ENCODE data around the gene CLN6. TPM values are rescaled to one million over a fixed set of nuclear protein-coding genes. Genes with fewer than 3 reads are reported as not detected.
"Not testable (repeated sequence)": the region's sequence is repeated elsewhere in the genome, so short reads cannot be mapped to it uniquely, and the experiment has no call there.

CLN6 gene
- total RNA-seq, 1 experiment from 2014 or later, result 85.7 TPM

GRCh38 chr15:68203956-68204355 lies 25.6 kb downstream of the CLN6 start:
- Mint-ChIP-seq H3K27ac (ENCODE audit: unreplicated experiment) (no peak overlapping the region), H3K36me3 (ENCODE audit: insufficient read depth, unreplicated experiment) (peaks cover 25% of the 10 kb centered on the region), H3K4me1 (ENCODE audit: low read depth, unreplicated experiment) (peaks cover 14% of the 10 kb centered on the region), H3K27me3 (ENCODE audit: unreplicated experiment) (no peaks in the 10 kb centered on the region), H3K9me3 (ENCODE audit: low read depth, unreplicated experiment) (no peaks in the 10 kb centered on the region), H3K4me3 (ENCODE audit: low read depth, unreplicated experiment) (no peak overlapping the region)
- DNase-seq, result no peak
- CTCF ChIA-PET, result no interaction called here
- intact Hi-C loops (cut with micrococcal nuclease; ENCODE audit: unreplicated experiment), result no loop called here
- no peak for TF ChIP-seq CTCF (IDR thresholded peaks at IDR 0.05; ENCODE audit: unreplicated experiment)
- BruUV-seq (replicated peaks), result no TSS peak

- no peaks in the 10 kb centered on the region for H3K9me3 Mint-ChIP-seq (ENCODE audit: low read depth, unreplicated experiment)
These were observed 26.0 kb downstream of the CLN6 start for GRCh38 chr15:68203486-68203885.

GRCh38 chr15:68202994-68203393 lies 26.5 kb downstream of the CLN6 start:
- DNase-seq; H3K9me3 Mint-ChIP-seq (ENCODE audit: low read depth, unreplicated experiment); H3K27me3 Mint-ChIP-seq (ENCODE audit: unreplicated experiment); H3K4me3 Mint-ChIP-seq (ENCODE audit: low read depth, unreplicated experiment); intact Hi-C loops (cut with micrococcal nuclease; ENCODE audit: unreplicated experiment); H3K27ac Mint-ChIP-seq (ENCODE audit: unreplicated experiment); BruUV-seq (replicated peaks): not testable (repeated sequence)
- CTCF ChIA-PET, result interaction anchor here (0.7 kb wide), 1 partner anchor 342 kb away, joined by 4 read pairs; no protein-coding TSS in a partner anchor
- Mint-ChIP-seq H3K36me3 (ENCODE audit: insufficient read depth, unreplicated experiment) (peaks cover 32% of the 10 kb centered on the region), H3K4me1 (ENCODE audit: low read depth, unreplicated experiment) (peaks cover 14% of the 10 kb centered on the region)

More at GRCh38 chr15:68203486-68203885, 26.0 kb downstream of the CLN6 start:
- H3K27me3 Mint-ChIP-seq (ENCODE audit: unreplicated experiment), result no peaks in the 10 kb centered on the region
- intact Hi-C loops (cut with micrococcal nuclease; ENCODE audit: unreplicated experiment), result no loop called here
- peaks cover 28% of the 10 kb centered on the region for H3K36me3 Mint-ChIP-seq (ENCODE audit: insufficient read depth, unreplicated experiment)
- CTCF ChIA-PET, result no interaction called here
- no peak for TF ChIP-seq CTCF (IDR thresholded peaks at IDR 0.05; ENCODE audit: unreplicated experiment)
- DNase-seq, result no peak
- H3K27ac Mint-ChIP-seq (ENCODE audit: unreplicated experiment), result no peak overlapping the region
- H3K4me3 Mint-ChIP-seq (ENCODE audit: low read depth, unreplicated experiment), result no peak overlapping the region
- H3K4me1 Mint-ChIP-seq (ENCODE audit: low read depth, unreplicated experiment), result peaks cover 14% of the 10 kb centered on the region
- BruUV-seq (replicated peaks), result no TSS peak

- H3K4me1 Mint-ChIP-seq (ENCODE audit: low read depth, unreplicated experiment), result peaks cover 14% of the 10 kb centered on the region
- DNase-seq, result no peak
- CTCF ChIA-PET, result interaction anchor here (0.5 kb wide), 1 partner anchor 286 kb away, joined by 14 read pairs; no protein-coding TSS in a partner anchor
These were observed 27.7 kb downstream of the CLN6 start for GRCh38 chr15:68201879-68202261.

More at GRCh38 chr15:68201879-68202261, 27.7 kb downstream of the CLN6 start:
- Mint-ChIP-seq H3K4me3 (ENCODE audit: low read depth, unreplicated experiment) (no peak overlapping the region), H3K27me3 (ENCODE audit: unreplicated experiment) (no peaks in the 10 kb centered on the region), H3K9me3 (ENCODE audit: low read depth, unreplicated experiment) (no peaks in the 10 kb centered on the region), H3K27ac (ENCODE audit: unreplicated experiment) (no peak overlapping the region), H3K36me3 (ENCODE audit: insufficient read depth, unreplicated experiment) (peaks cover 42% of the 10 kb centered on the region)
- no peak for TF ChIP-seq CTCF (IDR thresholded peaks at IDR 0.05; ENCODE audit: unreplicated experiment)
- intact Hi-C loops (cut with micrococcal nuclease; ENCODE audit: unreplicated experiment), result no loop called here
- BruUV-seq (replicated peaks), result no TSS peak
